Esophagus squamous epithelium (tissue), 4 donors: ENCODE measurements around the gene SYNPO.

Experiments used
- CTCF ChIP-seq, 6 experiments: fragments of 450-650 bp in 4 of 6; fragments of 200-600 bp in 2 of 6; sonication (generic) in 2 of 6; IDR thresholded peaks; one replicate each; pipeline ENCODE4 v1.5.1; 2016 to 2019; ENCODE audit warnings: antibody characterized with exemption in 6 of 6, mild to moderate bottlenecking in 4 of 6, moderate library complexity in 4 of 6
- POLR2A ChIP-seq, 4 donors: fragments of 450-650 bp; IDR thresholded peaks; one replicate each; pipeline ENCODE4 v1.6.1; 2017; ENCODE audit warnings: antibody characterized with exemption in 4 of 4, mild to moderate bottlenecking in 4 of 4, moderate library complexity in 3 of 4

- TF ChIP-seq POLR2A (IDR thresholded peaks at IDR 0.05): no peak
- no peak for TF ChIP-seq CTCF (IDR thresholded peaks at IDR 0.05)
Measured at GRCh38 chr5:150689120-150689519, 48.7 kb downstream of the SYNPO start.
